Calu3 (cell line): Measurements from ENCODE around the gene CDH3. TPM values are rescaled to one million over a fixed set of nuclear protein-coding genes. Genes with fewer than 3 reads are reported as not detected.
A peak's percentile ranks its signal among the peaks of the same experiment; 100 is the strongest.

ENCODE experiments used
- BruUV-seq: library from RNA; stranded (reverse); fragments of 400-500 nt; replicated peaks from 2 replicates; lab custom pipeline; 2021; lab: Mats Ljungman, UMichigan
- CTCF ChIA-PET: fragments of 300-600 bp; sonication (Branson Sonifier 250); formaldehyde crosslinking; loops from one replicate; lab custom pipeline; 2022; ENCODE audit warnings: antibody characterized with exemption; lab: Charles Lee
- DNase-seq: peaks from one replicate; pipeline ENCODE4 v3.0.0; 2022
- H3K27ac Mint-ChIP-seq: one replicate; pipeline ENCODE4 v1.8.0; 2022; ENCODE audit warnings: mixed read lengths; ENCODE audit not compliant: unreplicated experiment
- H3K27me3 Mint-ChIP-seq: one replicate; pipeline ENCODE4 v1.8.0; 2022; ENCODE audit warnings: mixed read lengths; ENCODE audit not compliant: unreplicated experiment
- H3K36me3 Mint-ChIP-seq: one replicate; pipeline ENCODE4 v1.8.0; 2022; ENCODE audit warnings: mild to moderate bottlenecking, moderate library complexity, mixed read lengths; ENCODE audit not compliant: insufficient read depth, unreplicated experiment
- H3K4me1 Mint-ChIP-seq: one replicate; pipeline ENCODE4 v1.8.0; 2022; ENCODE audit warnings: mild to moderate bottlenecking, low read depth, mixed read lengths; ENCODE audit not compliant: unreplicated experiment
- H3K4me3 Mint-ChIP-seq: one replicate; pipeline ENCODE4 v1.8.0; 2022; ENCODE audit warnings: mild to moderate bottlenecking, low read depth, moderate library complexity, mixed read lengths; ENCODE audit not compliant: unreplicated experiment
- H3K9me3 Mint-ChIP-seq: one replicate; pipeline ENCODE4 v1.8.0; 2022; ENCODE audit warnings: low read depth, mixed read lengths; ENCODE audit not compliant: unreplicated experiment
- intact Hi-C: fragments of 100-400 bp; cut with micrococcal nuclease; formaldehyde crosslinking; loops from one replicate; pipeline ENCODE4 v1.10.0; 2022; ENCODE audit not compliant: unreplicated experiment
- total RNA-seq: library from RNA; stranded (reverse); gene quantifications from 2 replicates; pipeline ENCODE4 v1.2.3, GENCODE V29; 2022
- TF ChIP-seq, protein P1 (sequence below): fragments of 200-600 bp; IDR thresholded peaks from one replicate; pipeline ENCODE4 v1.8.0; 2022; ENCODE audit warnings: antibody characterized with exemption; ENCODE audit not compliant: unreplicated experiment

CDH3 gene
- total RNA-seq, 1 experiment from 2014 or later: 41.7 TPM

DNA sequence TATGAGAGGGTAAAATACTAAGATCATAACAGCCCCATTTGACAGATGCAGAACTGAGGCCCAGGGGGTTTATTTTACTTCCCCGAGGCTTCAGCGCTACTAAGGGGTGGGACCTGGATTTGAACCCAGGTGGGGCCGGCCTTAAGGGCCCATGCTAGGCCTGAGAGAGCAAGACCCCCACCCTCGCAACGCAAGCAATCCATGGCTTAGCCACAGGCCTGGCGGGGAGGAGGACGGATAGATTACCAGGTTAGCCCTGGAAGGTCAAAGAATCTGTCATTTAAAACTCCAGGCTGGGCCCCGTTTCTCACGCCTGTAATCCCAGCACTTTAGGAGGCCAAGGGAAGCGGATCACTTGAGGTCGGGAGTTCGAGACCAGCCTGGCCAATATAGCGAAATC lies 1.9 kb upstream of the CDH3 start:
- peaks cover 28% of the 10 kb centered on the region for H3K36me3 Mint-ChIP-seq
- DNase-seq: no peak
- no TSS peak for BruUV-seq
- H3K4me3 Mint-ChIP-seq: peak overlapping the region; percentile 82
- intact Hi-C loops: no loop called here
- H3K27ac Mint-ChIP-seq: no peak overlapping the region
- peaks cover 15% of the 10 kb centered on the region for H3K4me1 Mint-ChIP-seq
- peaks cover 2% of the 10 kb centered on the region for H3K9me3 Mint-ChIP-seq
- no peaks in the 10 kb centered on the region for H3K27me3 Mint-ChIP-seq
- TF ChIP-seq, protein P1, sequence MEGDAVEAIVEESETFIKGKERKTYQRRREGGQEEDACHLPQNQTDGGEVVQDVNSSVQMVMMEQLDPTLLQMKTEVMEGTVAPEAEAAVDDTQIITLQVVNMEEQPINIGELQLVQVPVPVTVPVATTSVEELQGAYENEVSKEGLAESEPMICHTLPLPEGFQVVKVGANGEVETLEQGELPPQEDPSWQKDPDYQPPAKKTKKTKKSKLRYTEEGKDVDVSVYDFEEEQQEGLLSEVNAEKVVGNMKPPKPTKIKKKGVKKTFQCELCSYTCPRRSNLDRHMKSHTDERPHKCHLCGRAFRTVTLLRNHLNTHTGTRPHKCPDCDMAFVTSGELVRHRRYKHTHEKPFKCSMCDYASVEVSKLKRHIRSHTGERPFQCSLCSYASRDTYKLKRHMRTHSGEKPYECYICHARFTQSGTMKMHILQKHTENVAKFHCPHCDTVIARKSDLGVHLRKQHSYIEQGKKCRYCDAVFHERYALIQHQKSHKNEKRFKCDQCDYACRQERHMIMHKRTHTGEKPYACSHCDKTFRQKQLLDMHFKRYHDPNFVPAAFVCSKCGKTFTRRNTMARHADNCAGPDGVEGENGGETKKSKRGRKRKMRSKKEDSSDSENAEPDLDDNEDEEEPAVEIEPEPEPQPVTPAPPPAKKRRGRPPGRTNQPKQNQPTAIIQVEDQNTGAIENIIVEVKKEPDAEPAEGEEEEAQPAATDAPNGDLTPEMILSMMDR: no peak
- CTCF ChIA-PET: no interaction called here

DNA sequence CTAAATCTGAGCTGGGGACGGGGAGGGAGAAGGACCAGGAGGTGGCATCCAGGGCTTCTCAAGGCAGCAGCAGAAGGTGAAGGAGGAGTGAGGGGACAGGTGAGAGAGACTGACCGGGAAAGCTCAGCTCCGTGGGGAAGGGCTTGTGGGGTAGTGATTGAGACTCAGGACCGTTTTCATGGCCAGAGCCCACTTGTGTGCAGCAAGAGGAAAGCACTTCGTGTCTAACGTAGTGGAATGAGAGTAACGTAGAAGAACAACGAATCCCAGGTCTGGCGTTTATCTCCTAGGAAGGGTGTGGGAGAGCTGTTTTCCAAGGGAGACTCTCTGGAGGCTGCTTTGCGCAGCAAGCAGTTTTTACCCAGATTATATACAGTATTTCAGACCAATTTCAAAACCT lies 1.3 kb upstream of the CDH3 start:
- DNase-seq: no peak
- Mint-ChIP-seq H3K36me3 (peaks cover 28% of the 10 kb centered on the region), H3K27me3 (no peaks in the 10 kb centered on the region), H3K27ac (no peak overlapping the region), H3K9me3 (no peaks in the 10 kb centered on the region), H3K4me3 (peak overlapping the region; percentile 82), H3K4me1 (peaks cover 15% of the 10 kb centered on the region)
- no TSS peak for BruUV-seq
- intact Hi-C loops: no loop called here
- TF ChIP-seq, protein P1: no peak
- CTCF ChIA-PET: interaction anchor here (0.6 to 1.4 kb wide), 3 partner anchors 14 to 1690 kb away, joined by 3 to 4 read pairs (median 3); no protein-coding TSS in a partner anchor

DNA sequence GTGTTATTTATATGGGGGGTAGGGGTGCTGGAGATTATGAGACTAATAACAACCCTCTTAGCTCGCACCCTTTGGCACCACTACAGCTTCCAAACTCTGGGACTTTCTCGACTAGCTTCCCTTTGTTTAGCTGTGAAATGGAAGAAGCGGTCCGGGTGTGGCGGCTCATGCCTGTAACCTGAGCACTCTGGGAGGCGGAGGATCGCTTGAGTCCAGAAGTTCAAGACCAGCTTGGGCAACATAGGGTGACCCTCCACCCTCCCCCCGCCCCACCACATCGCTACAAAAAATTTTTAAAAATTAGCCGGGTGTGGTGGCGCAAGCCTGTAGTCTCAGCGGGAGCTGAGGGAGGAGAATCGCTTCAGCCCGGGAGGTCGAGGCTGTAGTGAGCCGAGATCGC lies 814 bp upstream of the CDH3 start:
- H3K4me3 Mint-ChIP-seq: peak overlapping the region; percentile 82
- no peaks in the 10 kb centered on the region for H3K27me3 Mint-ChIP-seq
- peak overlapping the region; percentile 47 for H3K27ac Mint-ChIP-seq
- H3K9me3 Mint-ChIP-seq: no peaks in the 10 kb centered on the region
- BruUV-seq: no TSS peak
- H3K36me3 Mint-ChIP-seq: peaks cover 28% of the 10 kb centered on the region
- intact Hi-C loops: no loop called here
- H3K4me1 Mint-ChIP-seq: peaks cover 15% of the 10 kb centered on the region
- TF ChIP-seq, protein P1: no peak
- CTCF ChIA-PET: interaction anchor here (0.6 to 1.4 kb wide), 4 partner anchors 14 to 1690 kb away, joined by 3 to 5 read pairs (median 4); no protein-coding TSS in a partner anchor
- no peak for DNase-seq

DNA sequence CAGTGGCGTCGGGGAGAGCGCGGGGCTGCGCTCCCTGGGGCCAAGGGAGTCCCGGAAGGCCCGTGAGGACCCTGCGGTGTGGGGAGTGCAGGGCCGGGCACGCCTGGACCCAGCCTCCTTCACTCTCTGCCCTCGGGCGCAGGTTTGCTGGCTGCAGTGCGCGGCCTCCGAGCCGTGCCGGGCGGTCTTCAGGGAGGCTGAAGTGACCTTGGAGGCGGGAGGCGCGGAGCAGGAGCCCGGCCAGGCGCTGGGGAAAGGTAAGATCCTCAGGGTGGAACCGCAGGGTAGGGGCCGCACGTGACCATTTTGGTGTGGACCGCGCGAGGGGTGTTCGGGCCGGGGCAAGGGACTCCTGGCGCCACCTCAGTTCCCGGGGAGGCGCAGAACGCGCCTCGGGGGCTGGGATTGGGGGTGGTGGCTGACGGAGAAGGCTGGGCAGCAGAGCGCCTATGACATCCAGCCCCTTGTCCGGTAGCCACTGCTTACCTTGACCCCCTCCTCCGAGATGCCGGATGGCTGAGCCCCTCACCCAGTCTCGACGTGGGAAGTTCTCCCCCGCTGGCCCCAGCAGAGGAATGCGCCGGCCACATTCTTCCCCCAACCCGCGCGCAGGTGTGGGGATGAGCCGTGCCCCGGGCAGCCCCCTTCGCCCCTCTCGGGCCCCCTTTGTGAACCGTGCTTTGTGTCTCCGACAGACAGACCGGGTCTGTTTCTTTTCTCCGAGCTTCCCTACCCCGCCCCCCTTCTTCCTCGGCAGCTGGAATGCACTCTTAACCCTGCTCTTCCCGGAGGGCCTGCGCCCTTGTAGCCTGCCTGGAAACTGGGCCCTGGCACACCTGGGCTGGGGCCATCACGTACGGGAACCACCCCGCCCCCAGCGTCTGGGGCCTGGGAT lies 631 bp downstream of the CDH3 start:
- intact Hi-C loops: no loop called here
- CTCF ChIA-PET: interaction anchor here (1.4 kb wide), 1 partner anchor 13 kb away, joined by 3 read pairs; no protein-coding TSS in a partner anchor
- H3K27ac Mint-ChIP-seq: no peak overlapping the region

More for the DNA sequence above, 631 bp downstream of the CDH3 start:
- H3K4me1 Mint-ChIP-seq: peaks cover 11% of the 10 kb centered on the region
- H3K27me3 Mint-ChIP-seq: no peaks in the 10 kb centered on the region
- TF ChIP-seq, protein P1: no peak
- peak; percentile 51 for DNase-seq
- BruUV-seq: no TSS peak
- H3K36me3 Mint-ChIP-seq: peaks cover 28% of the 10 kb centered on the region
- H3K9me3 Mint-ChIP-seq: no peaks in the 10 kb centered on the region
- peak overlapping the region; percentile 82 for H3K4me3 Mint-ChIP-seq
